Measurements from ENCODE around the gene CES3.
A peak's percentile ranks its signal among the peaks of the same experiment; 100 is the strongest.
"Not testable (repeated sequence)": the region's sequence is repeated elsewhere in the genome, so short reads cannot be mapped to it uniquely, and the experiment has no call there.

The CES3 gene

DNA sequence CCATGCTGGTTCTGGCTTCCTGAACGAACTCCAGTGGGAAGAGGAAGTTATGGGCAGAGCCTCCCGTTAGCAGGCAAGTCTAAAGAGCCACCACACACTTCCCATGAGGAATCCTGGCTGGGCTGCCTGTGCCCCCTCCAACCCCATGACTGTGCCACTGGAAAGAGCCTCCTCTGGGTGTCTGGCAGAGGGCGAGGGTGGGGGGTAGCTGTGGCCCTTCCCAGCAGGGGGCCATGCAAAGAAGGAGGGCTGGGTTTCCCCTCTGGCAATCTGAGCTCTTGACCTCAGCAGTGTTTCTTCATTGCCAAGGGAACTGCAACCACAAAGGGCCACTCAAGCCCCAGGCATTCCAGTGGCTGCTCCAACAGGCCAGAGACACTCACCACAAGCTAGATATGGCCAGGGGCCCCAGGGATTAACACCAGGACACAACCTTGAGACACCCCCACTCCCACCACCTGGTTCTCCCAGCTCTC lies 34.1 kb upstream of the CES3 start:
- DNase-seq = no peak

DNA sequence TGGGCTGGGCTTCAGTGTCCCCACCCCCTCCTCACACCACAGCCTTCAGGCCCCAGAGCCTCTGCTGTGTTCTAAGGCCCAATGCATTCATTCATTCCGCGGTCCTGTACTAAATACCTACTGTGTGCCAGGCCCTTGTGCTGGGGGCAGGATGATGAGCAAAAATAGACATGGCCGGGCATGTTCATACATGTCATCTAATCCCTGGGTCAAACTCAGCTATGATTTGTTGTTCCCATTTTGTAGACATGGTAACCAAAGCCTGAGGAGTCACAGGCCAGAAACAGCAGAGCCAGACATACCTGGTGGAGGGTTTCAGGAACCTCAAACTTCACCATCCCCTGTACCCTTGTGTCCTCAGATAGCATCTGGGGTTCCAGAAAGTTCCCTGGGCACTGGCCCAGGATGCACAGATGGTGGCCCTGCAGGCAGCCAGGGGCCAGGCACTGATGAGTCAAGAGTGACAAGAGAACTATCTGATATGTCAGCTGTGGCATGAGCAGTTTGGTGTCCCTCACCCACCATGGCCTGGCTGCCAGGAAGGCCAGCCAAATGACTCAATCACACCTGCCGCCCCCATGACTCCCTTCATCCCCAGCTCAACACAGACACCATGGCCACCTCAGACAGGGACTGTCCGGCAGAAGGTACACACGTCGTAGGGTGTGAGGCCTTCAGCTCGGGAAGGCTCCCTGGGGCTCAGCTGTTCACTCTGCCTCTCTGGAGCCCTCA lies 33.0 kb upstream of the CES3 start:
- DNase-seq = no peak

DNA sequence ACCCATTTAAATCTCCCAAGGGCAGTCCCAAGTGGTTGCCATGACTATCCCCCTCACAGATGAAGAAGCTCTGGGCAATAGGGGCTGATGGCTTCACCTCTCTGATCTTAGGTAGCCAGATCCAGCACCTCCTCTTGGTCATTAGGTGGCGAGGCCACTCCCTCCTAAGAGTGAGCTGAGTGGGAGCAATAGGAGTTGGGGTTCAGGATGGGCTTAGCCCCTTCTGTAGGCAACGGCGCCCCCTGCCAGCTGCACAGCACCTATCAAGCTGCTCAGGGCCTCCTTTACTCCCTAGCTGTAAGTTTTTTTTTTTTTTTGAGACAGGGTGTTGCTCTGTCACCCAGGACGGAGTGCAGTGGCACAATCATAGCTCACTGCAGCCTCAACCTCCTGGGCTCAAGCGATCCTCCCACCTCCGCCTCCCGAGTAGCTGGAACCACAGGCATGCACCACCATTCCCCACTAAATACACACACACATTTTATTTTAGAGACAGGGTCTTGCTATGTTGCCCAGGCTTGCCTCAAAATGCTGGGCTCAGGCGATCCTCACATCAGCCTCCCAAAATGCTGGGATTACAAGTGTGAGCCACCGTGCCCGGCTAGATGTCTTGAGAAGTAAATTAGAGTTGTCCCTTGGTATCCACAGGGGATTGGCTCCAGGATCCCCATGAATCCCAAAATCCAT lies 32.2 kb upstream of the CES3 start:
- no peak for DNase-seq

DNA sequence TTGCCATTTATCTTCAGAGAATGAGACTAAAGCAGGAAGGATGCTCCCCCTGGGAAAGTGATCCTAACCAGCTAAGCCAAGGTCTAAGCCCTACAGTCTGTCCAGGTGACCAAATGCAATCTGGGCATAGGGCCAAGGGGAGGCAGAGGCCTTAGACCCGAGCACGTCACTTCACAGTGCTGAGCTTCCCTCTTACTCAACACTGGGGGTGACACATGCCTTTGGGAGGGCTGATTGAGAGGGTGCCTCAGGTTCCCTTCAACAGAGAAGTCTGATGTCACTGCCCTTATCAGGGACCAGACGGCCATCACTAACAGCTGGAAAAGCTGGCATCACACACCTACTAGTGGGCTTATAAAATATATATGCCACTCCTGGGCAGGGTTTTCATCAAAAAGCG lies 30.9 kb upstream of the CES3 start:
- no peak for DNase-seq

DNA sequence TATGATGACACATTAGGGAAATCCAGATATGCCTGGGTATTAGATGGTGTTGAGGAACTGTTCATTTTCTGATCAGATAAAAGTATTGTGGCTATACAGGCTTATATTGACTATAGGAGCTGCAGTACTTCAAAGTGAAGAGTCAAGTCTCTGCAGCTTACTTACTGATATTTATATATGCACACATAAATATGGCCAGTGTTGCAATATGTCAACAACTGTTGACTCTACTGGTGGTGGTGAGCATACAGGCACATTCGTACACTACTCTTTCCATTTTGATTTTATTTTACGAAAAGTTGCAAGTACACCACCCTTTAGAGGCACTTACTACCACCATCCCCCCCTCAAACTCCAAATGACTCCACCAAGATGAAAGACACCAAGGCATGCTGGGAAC lies 29.4 kb upstream of the CES3 start:
- no peak for DNase-seq

DNA sequence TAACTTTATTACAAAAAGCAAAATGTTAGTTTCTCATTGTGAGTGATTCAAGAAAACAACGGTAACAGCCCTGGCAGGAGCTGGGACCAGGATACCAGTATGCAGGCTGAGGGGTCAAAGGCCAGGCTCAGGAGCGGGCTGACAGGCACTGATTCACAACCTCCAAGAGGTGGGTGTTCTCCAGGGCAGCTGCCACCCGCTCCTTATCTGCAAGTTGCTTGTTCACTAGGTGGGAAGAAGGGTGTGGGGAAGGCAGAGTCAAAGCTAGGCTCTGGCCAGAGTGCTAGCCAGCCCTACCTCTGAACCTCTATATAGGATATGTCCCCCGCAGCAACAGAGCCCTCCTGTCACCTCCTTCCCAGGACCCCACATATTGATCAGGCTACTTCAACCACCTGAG lies 29.0 kb upstream of the CES3 start:
- DNase-seq = no peak

DNA sequence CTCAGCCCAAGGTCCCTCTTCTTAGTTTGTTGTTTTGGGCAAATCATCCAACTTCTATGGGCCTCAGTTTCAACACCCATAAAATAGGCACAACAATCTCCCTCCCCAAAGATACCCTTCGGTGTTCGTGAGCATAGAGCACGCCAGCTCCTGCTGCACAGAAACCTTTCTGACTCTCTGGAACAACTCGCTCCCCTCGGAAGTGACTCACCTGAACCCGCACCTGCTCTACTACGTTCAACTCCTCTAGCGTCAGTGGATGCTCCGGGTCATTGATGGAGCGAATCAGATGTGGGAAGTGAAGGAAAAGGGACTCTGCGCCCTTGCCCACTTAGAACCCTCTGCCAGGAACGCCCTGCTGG lies 27.3 kb upstream of the CES3 start:
- DNase-seq = no peak

DNA sequence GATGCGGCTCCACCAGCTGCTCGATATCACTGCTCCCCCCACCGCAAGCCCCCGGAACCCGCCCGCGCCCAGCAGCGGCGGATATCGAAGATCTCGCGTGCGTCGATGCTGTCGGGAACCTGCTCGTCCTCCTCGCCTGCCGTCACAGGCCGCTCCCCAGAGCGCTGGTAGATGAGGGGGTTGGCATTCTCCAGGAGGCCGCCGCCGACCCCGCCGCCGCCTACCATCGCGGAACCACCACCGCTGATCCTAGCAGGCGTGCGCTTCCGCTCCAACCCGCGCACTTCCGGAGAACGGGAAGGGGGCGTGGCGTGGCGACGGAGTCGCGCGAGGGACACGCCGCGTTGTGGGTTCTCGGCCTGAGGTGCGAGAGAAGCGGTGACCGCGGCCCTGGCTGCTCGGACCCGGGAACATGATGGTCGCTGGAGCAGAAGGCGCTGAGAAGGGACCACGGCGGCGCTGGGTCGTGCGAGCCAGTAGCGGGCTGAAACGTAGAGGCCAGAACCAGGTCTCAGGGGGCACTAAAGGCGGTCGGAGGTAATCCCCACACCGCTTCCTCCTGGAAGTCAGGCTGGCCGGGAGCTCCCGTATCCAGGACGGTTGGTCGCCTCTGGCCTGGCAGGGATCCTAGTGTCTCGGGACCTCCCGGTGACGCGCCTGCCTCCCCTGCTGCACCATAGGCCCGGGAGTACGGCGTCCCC lies 26.8 kb upstream of the CES3 start, which contains the start of gene CIAO2B:
TSS of gene CIAO2B (minus strand) at position 265 of the 701 bp plus-strand sequence. CDS start at position 227, 38 bp downstream.
- peak; percentile 95 for DNase-seq

DNA sequence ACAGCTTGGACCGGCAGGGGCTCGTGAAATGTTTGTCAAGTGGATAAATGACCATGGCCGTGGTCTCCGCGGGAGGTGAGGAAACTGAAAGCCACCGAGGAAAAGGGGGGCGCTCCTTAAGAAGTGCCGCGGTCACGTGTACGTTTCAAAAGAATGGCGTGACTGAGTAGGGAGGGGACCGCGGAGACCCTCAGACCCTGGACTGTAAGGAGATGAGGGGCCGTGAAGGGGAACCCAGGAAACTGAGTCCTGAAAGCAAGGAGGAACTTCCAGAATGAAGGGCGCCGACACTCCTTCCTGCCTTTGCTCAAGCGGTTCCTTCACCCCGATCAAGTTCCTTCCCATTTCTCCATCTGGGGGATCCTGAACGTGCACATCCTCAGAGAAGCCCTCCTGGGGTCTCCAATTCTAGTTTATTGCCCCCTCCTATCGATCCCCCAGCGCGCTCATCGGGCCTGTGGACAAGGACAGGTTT lies 26.2 kb upstream of the CES3 start:
- DNase-seq = not testable (repeated sequence)

DNA sequence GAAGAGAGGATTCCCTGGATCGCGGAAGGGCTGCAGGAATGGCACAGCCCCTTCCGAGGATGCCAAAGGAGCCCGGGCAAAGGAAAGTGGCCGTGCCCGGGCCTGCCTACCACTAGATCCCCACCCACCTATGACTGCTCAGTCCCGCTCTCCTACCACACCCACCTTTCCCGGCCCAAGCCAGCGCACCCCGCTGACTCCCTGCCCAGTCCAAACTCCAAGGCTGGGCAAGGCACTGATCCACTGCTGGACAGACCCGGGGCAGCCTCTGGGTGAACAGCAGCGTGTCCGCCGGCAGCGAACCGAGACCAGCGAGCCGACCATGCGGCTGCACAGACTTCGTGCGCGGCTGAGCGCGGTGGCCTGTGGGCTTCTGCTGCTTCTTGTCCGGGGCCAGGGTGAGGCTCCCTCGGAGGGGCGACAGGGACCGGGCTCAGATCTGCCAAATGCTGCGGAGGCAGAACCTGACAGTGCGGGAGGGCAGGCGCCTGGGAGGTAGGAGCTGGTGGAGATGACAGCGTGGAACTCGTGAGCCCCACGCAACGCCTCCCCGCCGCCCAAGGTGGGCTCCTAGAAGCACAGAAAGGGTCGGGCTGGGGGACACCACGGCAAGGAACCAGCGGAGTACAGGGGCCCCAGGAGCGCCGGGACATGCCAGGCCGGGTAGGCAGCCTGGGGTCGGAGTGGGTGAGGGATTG lies 25.6 kb upstream of the CES3 start, which contains the start of gene CES2:
TSS of gene CES2 (plus strand) at position 203 of the 698 bp plus-strand sequence. CDS start at position 323, 120 bp downstream.
- DNase-seq = no peak

DNA sequence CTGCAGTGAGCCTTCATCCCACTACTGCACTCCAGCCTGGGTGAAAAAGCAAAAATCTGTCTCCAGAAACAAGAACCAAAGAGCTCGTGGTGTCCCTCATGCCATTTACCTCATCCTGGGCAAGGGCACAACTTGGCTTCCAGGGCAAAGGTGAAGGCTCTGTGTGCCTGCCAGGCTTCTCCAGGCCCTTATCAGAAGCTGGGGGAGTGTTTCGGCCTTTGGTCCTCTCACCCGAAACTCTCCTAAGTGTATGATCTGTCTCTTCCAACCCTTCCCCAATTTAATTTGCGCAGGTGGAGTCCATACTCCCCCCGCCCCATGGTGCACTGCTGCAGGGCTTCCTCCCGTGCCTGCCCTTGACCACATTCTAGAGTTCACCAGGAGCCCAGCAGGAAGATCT lies 24.6 kb upstream of the CES3 start:
- DNase-seq = no peak

DNA sequence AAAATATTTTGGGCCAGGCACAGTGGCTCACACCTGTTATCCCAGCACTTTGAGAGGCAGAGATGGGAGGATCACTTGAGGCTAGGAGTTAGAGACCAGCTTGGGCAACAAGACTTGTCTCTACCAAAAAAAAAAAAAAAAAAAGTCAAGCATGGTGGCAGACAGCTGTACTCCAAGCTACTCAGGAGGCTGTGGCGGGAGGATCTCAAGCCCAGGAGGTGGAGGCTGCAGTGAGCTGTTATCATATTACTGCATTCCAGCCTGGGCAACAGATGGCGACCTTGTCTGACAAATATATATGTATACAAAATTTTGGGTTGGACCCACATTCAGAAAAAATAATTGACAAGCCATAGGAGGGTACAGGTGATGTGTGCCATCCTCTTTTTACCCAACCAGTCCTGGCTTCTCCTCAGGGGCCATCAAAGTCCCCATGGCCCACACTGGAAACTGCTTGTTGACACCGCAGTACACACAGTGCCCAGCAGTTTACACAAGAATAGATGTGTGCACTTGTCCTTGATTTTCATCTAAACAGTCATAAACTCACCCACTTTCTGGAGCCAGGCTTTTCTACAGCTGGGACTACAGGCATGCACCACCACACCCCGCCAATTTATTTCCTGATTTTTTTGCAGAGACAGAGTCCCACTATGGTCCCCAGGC lies 24.0 kb upstream of the CES3 start:
- DNase-seq = no peak

DNA sequence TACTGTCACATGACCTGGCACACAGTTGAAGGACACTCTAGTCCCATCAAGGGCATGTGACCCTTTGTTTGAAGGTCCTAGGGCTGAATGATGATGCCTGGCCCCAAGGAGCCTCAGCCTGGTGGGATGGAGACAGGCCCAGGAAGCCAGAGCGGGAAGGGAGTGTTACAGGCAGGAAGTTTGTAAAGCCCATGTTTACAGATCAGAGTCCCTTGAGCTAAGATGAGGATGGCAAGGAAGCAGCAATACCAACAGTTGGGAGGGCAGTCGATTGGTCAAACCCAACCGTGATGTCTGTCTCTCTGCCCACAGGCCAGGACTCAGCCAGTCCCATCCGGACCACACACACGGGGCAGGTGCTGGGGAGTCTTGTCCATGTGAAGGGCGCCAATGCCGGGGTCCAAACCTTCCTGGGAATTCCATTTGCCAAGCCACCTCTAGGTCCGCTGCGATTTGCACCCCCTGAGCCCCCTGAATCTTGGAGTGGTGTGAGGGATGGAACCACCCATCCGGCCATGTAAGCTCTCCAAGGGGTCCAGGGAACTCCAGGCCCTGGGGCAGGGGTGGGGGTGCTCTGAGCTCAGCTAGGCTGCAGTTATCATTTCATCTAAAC lies 23.2 kb upstream of the CES3 start:
- no peak for DNase-seq

DNA sequence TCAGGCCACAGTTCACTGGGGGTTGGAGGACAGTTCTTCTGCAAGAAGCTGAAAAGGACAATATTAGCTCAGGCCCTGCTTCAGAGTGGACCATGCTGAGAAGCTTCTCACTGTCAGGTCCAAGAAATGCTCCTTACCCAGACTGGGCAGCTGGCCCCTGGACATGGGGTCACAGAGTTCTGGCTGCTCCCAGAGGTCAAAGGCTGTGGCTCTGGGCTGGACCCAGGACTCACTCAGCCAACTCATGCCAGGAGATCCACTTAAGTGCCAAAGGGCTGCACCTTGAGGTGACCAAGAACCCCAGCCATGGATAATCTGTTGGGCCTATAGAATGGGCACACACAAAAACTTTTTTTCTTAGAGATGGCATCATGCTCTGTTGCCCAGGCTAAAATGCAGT lies 21.7 kb upstream of the CES3 start:
- DNase-seq = no peak

DNA sequence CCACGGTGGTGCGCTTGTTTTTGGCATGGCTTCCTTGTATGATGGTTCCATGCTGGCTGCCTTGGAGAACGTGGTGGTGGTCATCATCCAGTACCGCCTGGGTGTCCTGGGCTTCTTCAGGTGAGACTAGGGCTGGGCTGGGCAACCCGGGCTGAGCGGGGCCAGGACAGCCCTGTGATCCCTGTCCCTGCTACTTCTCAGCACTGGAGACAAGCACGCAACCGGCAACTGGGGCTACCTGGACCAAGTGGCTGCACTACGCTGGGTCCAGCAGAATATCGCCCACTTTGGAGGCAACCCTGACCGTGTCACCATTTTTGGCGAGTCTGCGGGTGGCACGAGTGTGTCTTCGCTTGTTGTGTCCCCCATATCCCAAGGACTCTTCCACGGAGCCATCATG lies 20.8 kb upstream of the CES3 start:
- DNase-seq = no peak

DNA sequence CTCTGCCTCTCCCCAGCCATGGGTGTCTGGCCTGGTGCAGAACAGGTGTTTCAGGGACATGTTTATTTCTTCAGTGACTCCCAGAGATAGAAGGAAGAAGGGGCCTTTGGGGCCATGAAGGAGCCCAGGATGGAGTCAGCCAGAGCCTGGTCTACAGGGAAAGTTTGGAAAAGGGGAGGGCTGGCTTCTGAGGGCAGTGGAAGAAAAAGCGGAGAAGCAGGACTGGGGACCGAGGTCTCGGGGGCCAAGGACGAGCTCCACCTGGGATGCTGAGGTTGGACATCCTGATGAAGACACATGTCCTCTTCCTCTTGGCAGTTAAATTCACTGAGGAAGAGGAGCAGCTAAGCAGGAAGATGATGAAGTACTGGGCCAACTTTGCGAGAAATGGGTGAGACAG lies 18.1 kb upstream of the CES3 start:
- DNase-seq = no peak

DNA sequence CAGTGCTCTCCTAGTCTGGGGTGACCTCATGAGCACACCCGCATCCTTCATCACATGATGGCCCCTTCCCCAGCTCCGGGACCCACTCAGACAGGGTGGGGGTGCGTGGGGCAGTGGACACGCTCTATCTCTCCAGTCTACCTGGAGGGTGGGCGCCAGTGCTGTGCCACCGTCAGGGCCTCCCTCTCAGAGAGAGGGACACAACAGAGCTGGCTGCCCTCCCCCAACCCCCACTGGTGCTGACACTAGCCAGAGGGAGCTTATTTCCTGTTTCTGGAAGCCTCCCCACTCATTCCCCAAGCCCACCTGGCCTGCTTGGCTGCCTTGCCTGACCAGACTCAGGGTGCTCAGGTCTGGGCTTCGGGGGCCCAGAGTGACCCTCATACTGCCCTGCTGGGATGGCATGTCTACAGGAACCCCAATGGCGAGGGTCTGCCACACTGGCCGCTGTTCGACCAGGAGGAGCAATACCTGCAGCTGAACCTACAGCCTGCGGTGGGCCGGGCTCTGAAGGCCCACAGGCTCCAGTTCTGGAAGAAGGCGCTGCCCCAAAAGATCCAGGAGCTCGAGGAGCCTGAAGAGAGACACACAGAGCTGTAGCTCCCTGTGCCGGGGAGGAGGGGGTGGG lies 17.5 kb upstream of the CES3 start:
- no peak for DNase-seq

DNA sequence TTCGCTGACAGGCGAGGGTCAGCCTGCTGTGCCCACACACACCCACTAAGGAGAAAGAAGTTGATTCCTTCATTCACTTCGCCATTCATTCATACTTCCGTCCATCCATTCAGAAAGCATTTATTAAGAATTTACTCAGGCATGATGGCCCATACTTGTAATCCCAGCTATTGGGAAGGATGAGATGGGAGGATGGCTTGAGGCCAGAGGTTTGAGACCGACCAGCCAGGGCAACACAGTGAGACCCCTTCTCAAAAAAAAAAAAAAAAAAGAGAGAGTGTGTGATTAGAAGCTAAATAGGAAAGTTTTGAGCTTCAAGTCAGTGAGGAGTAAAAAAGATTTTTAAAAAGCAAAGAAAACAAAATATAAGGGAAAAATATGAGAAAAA lies 17.0 kb upstream of the CES3 start:
- DNase-seq = no peak

DNA sequence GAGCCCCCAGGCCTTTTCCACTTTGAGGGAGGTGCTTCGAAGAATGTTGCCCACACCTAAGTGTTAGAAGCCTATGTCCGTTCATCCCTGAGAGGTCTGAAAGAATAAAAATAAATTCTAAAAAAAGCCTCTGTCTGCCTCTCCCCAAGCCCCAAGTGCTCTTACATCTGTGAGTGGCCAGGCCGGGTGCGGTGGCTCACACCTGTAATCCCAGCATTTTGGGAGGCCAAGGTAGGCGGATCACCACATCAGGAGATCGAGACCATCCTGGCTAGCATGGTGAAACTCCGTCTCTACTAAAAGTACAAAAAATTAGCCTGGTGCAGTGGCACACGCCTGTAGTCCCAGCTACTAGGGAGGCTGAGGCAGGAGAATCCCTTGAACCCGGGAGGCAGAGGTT lies 16.1 kb upstream of the CES3 start:
- not testable (repeated sequence) for DNase-seq

DNA sequence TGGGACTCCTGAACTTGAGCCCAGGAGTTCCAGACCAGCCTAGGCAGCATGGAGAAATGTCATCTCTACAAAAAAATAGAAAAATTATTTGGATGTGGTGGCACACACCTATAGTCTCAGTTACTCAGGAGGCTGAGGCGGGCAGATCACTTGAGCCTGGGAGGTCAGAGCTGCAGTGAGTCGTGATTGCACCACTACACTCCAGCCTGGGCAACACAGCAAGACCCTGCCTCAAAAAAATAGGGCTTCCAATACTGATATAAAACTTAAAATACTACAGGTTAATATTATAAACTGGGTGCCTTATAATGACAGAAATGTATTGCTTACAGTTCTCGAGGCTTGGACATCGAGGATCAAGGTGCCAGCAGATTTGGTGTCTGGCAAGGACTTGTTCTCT lies 15.1 kb upstream of the CES3 start:
- DNase-seq = no peak

DNA sequence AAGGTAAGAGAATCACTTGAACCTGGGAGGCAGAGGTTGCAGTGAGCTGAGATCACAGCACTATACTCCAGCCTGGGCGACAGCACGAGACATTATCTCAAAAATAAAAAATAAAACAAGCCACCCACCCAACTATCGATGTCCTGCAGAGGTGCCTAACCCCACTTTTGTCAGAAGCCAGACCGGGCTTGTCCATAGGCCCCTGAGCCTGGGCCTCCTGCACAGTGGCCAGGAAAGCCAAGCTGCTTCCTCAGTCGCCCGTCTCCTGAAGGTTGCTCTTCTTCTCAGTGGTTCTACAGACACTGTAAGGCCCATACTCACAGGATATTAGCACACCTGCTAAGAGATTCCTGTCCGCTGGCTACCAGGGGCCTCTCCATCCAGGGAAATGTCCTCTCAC lies 14.5 kb upstream of the CES3 start:
- DNase-seq = no peak

DNA sequence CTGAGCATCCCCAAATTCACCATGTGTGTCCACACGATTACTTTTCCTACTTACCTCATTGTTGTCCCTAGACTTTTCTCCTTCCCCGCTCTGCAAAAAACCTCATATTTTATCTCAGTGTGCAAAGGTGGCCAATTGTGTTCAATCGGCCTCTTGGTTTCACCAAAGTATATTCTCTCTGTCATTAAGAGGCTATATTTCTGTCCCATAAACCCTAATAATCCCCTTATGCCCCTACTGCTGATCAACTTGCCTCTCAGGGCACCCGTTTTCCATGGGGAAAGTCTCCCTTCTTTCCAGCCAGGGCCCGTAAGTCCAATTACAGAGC lies 14.1 kb upstream of the CES3 start:
- no peak for DNase-seq

Data from activated CD8-positive, alpha-beta memory T cell treated with anti-CD3 and anti-CD28 coated beads for 24 hours (primary cell).